Trophoblast cell (in vitro differentiated cells and primary cell): ENCODE measurements around the gene DCDC2B.
A peak's percentile ranks its signal among the peaks of the same experiment; 100 is the strongest.

Experiments
- DNase-seq, 2 donors: peaks; one replicate each; pipeline ENCODE4 v3.0.0-alpha.2; 2016
- H2AFZ ChIP-seq: 2 replicates; pipeline ENCODE4 v1.6.1; 2013; ENCODE audit warnings: low read length, moderate library complexity, mild to moderate bottlenecking; ENCODE audit not compliant: insufficient read depth, poor library complexity
- H2AK5ac ChIP-seq: 2 replicates; pipeline ENCODE4 v1.6.1; 2013; ENCODE audit warnings: mild to moderate bottlenecking, low read length
- H2BK120ac ChIP-seq: 2 replicates; pipeline ENCODE4 v1.6.1; 2013; ENCODE audit warnings: low read length, mild to moderate bottlenecking, moderate library complexity; ENCODE audit not compliant: insufficient read depth, poor library complexity
- H2BK12ac ChIP-seq: 2 replicates; pipeline ENCODE4 v1.6.1; 2013; ENCODE audit warnings: mild to moderate bottlenecking, low read length, moderate library complexity
- H2BK5ac ChIP-seq: 2 replicates; pipeline ENCODE4 v1.6.1; 2013; ENCODE audit warnings: low read length, low read depth, moderate library complexity, mild to moderate bottlenecking; ENCODE audit not compliant: poor library complexity
- H3K14ac ChIP-seq: 2 replicates; pipeline ENCODE4 v1.6.1; 2013; ENCODE audit warnings: mild to moderate bottlenecking, low read length
- H3K18ac ChIP-seq: 2 replicates; pipeline ENCODE4 v1.6.1; 2013; ENCODE audit warnings: mild to moderate bottlenecking, low read length
- H3K23ac ChIP-seq: 2 replicates; pipeline ENCODE4 v1.6.1; 2013; ENCODE audit warnings: low read length
- H3K27ac ChIP-seq: 2 replicates; pipeline ENCODE4 v1.5.1; 2013; ENCODE audit warnings: low read depth, mild to moderate bottlenecking, inconsistent platforms, low read length, moderate library complexity
- H3K27me3 ChIP-seq: 2 replicates; pipeline ENCODE4 v1.6.1; 2013; ENCODE audit warnings: inconsistent platforms, mild to moderate bottlenecking, low read length, moderate library complexity; ENCODE audit not compliant: insufficient read depth
- H3K36me3 ChIP-seq, 2 experiments: 1 replicate in 1 of 2; 2 replicates in 1 of 2; pipeline ENCODE4 v1.6.1; 2013; ENCODE audit warnings: low read length in 2 of 2, mild to moderate bottlenecking in 2 of 2, moderate library complexity in 1 of 2; ENCODE audit not compliant: insufficient read depth in 2 of 2, control insufficient read depth in 1 of 2
- H3K4ac ChIP-seq: 2 replicates; pipeline ENCODE4 v1.6.1; 2013; ENCODE audit warnings: low read depth, mild to moderate bottlenecking, low read length, moderate library complexity
- H3K4me1 ChIP-seq, 2 experiments: 1 replicate in 1 of 2; 2 replicates in 1 of 2; pipeline ENCODE4 v1.6.1; 2013; ENCODE audit warnings: low read length in 2 of 2, mild to moderate bottlenecking in 2 of 2, moderate library complexity in 1 of 2; ENCODE audit not compliant: insufficient read depth in 2 of 2, control insufficient read depth in 1 of 2
- H3K4me2 ChIP-seq: 2 replicates; pipeline ENCODE4 v1.6.1; 2013; ENCODE audit warnings: inconsistent platforms, mild to moderate bottlenecking, low read length, moderate library complexity
- H3K4me3 ChIP-seq: 2 replicates; pipeline ENCODE4 v1.5.1; 2013; ENCODE audit warnings: mild to moderate bottlenecking, low read depth, low read length, inconsistent platforms
- H3K79me1 ChIP-seq: one replicate; pipeline ENCODE4 v1.6.1; 2013; ENCODE audit warnings: low read length
- H3K79me2 ChIP-seq: 2 replicates; pipeline ENCODE4 v1.6.1; 2013; ENCODE audit warnings: low read length, mild to moderate bottlenecking; ENCODE audit not compliant: control insufficient read depth, insufficient read depth, poor library complexity
- H3K9ac ChIP-seq: 2 replicates; pipeline ENCODE4 v1.6.1; 2013; ENCODE audit warnings: mild to moderate bottlenecking, low read length
- H3K9me3 ChIP-seq: 2 replicates; pipeline ENCODE4 v1.6.1; 2013; ENCODE audit warnings: low read depth, mild to moderate bottlenecking, control low read depth, inconsistent platforms, low read length; ENCODE audit not compliant: insufficient read depth
- H4K12ac ChIP-seq: 2 replicates; pipeline ENCODE4 v1.6.1; 2013; ENCODE audit warnings: low read depth, mild to moderate bottlenecking, low read length, moderate library complexity
- H4K8ac ChIP-seq: 2 replicates; pipeline ENCODE4 v1.6.1; 2013; ENCODE audit warnings: low read depth, mild to moderate bottlenecking, low read length, moderate library complexity
- H4K91ac ChIP-seq: one replicate; pipeline ENCODE4 v1.6.1; 2013; ENCODE audit warnings: low read depth, mild to moderate bottlenecking, low read length, moderate library complexity
- WGBS: extraction: QIAGEN DNeasy Blood & Tissue Kit; methylation state at CpG from one replicate; pipeline ENCODE4 v1.1.7; 2013; ENCODE audit warnings: missing lambda C conversion rate; ENCODE audit not compliant: insufficient read length, insufficient coverage; ENCODE audit errors: extremely low coverage; 5-methylcytosine and 5-hydroxymethylcytosine counted together

DCDC2B gene

GRCh38 chr1:32231843-32232432 lies 23.0 kb downstream of the DCDC2B start:
- Histone ChIP-seq H3K4ac (no peak overlapping the region), H3K9ac (no peak overlapping the region), H2AK5ac (no peak overlapping the region), H3K9me3 (no peaks in the 10 kb centered on the region), H3K23ac (no peak overlapping the region), H3K27ac (no peak overlapping the region), H3K79me1 (no peaks in the 10 kb centered on the region), H4K12ac (no peak overlapping the region), H4K91ac (no peak overlapping the region), H2BK120ac (no peak overlapping the region), H2BK12ac (no peak overlapping the region), H3K27me3 (no peaks in the 10 kb centered on the region), H3K14ac (no peak overlapping the region), H2BK5ac (no peak overlapping the region), H3K79me2 (no peaks in the 10 kb centered on the region), H3K36me3 (peaks cover 25 to 46% of the 10 kb centered on the region in 2 experiments), H3K4me1 (peaks cover 0 to 3% of the 10 kb centered on the region in 2 experiments), H3K4me2 (no peak overlapping the region), H2AFZ (no peak overlapping the region), H3K18ac (no peak overlapping the region), H3K4me3 (no peak overlapping the region), H4K8ac (no peak overlapping the region)
- no peak for DNase-seq
- WGBS = no CpG with 5 or more reads among the region's 5 CpGs

- no peak overlapping the region for H4K91ac ChIP-seq
- WGBS = no CpG with 5 or more reads among the region's 8 CpGs
- no peak overlapping the region for H3K4ac ChIP-seq
- H4K12ac ChIP-seq = no peak overlapping the region
- H3K4me2 ChIP-seq = no peak overlapping the region
- H3K14ac ChIP-seq = no peak overlapping the region
- no peaks in the 10 kb centered on the region for H3K9me3 ChIP-seq
- no peaks in the 10 kb centered on the region for H3K79me1 ChIP-seq
- peaks cover 0 to 3% of the 10 kb centered on the region in 2 experiments for H3K4me1 ChIP-seq
- H3K4me3 ChIP-seq = no peak overlapping the region
- no peak overlapping the region for H4K8ac ChIP-seq
- no peak overlapping the region for H3K27ac ChIP-seq
- no peaks in the 10 kb centered on the region for H3K79me2 ChIP-seq
- H3K36me3 ChIP-seq = peaks cover 20 to 40% of the 10 kb centered on the region in 2 experiments
- H2BK120ac ChIP-seq = no peak overlapping the region
- no peak overlapping the region for H2AFZ ChIP-seq
- no peak overlapping the region for H3K23ac ChIP-seq
- no peak overlapping the region for H2BK12ac ChIP-seq
- no peak overlapping the region for H3K9ac ChIP-seq
- no peak overlapping the region for H3K18ac ChIP-seq
- no peak overlapping the region for H2BK5ac ChIP-seq
- no peak overlapping the region for H2AK5ac ChIP-seq
- DNase-seq = no peak
- H3K27me3 ChIP-seq = no peaks in the 10 kb centered on the region
Measured at GRCh38 chr1:32232558-32233304, 23.8 kb downstream of the DCDC2B start.

- no peak overlapping the region for H3K14ac ChIP-seq
- peaks cover 0 to 3% of the 10 kb centered on the region in 2 experiments for H3K4me1 ChIP-seq
- WGBS = no CpG with 5 or more reads among the region's 7 CpGs
- H3K18ac ChIP-seq = no peak overlapping the region
- H3K79me1 ChIP-seq = no peaks in the 10 kb centered on the region
- H3K9ac ChIP-seq = no peak overlapping the region
- H3K4me3 ChIP-seq = peak overlapping the region; percentile 19
- no peak overlapping the region for H4K8ac ChIP-seq
- H3K9me3 ChIP-seq = no peaks in the 10 kb centered on the region
- H3K27ac ChIP-seq = no peak overlapping the region
- H2BK5ac ChIP-seq = no peak overlapping the region
- no peaks in the 10 kb centered on the region for H3K79me2 ChIP-seq
- no peak for DNase-seq
- no peak overlapping the region for H2AK5ac ChIP-seq
- no peaks in the 10 kb centered on the region for H3K27me3 ChIP-seq
- H4K12ac ChIP-seq = no peak overlapping the region
- H2BK120ac ChIP-seq = no peak overlapping the region
- no peak overlapping the region for H3K4ac ChIP-seq
- H2AFZ ChIP-seq = no peak overlapping the region
- H4K91ac ChIP-seq = no peak overlapping the region
- no peak overlapping the region for H2BK12ac ChIP-seq
- H3K23ac ChIP-seq = no peak overlapping the region
- no peak overlapping the region for H3K4me2 ChIP-seq
- peaks cover 9 to 22% of the 10 kb centered on the region in 2 experiments for H3K36me3 ChIP-seq
Measured at GRCh38 chr1:32234792-32235191, 25.9 kb downstream of the DCDC2B start.

GRCh38 chr1:32239337-32239736 lies 30.4 kb downstream of the DCDC2B start:
- Histone ChIP-seq H2BK120ac (no peak overlapping the region), H3K4ac (no peak overlapping the region), H4K91ac (no peak overlapping the region), H3K27ac (no peak overlapping the region), H4K8ac (no peak overlapping the region), H3K27me3 (no peaks in the 10 kb centered on the region), H3K79me2 (no peaks in the 10 kb centered on the region), H2AFZ (no peak overlapping the region), H3K14ac (no peak overlapping the region), H3K4me2 (peak overlapping the region; percentile 99), H3K9me3 (no peaks in the 10 kb centered on the region), H3K23ac (no peak overlapping the region), H3K36me3 (peaks cover 0 to 2% of the 10 kb centered on the region in 2 experiments), H2BK12ac (no peak overlapping the region), H2BK5ac (no peak overlapping the region), H3K79me1 (no peaks in the 10 kb centered on the region), H3K4me1 (peaks cover 2 to 18% of the 10 kb centered on the region in 2 experiments), H3K9ac (no peak overlapping the region), H2AK5ac (no peak overlapping the region), H3K4me3 (no peak overlapping the region), H4K12ac (no peak overlapping the region), H3K18ac (no peak overlapping the region)
- DNase-seq = no peak
- WGBS = no CpG with 5 or more reads among the region's 4 CpGs
